Measurements from ENCODE around the gene IBA57. TPM values are rescaled to one million over a fixed set of nuclear protein-coding genes. Genes with fewer than 3 reads are reported as not detected.

IBA57 gene
- 6.3 TPM for polyA plus RNA-seq (2012; ENCODE audit: insufficient read length, low read depth)

GRCh38 chr1:228165372-228166169 is at the start of gene IBA57:
Gene IBA57, plus strand, starts transcription at chr1:228165804. Its CDS starts 13 bp downstream, at chr1:228165817.
- TF ChIP-seq REST (IDR thresholded peaks at IDR 0.05; ENCODE audit: insufficient read depth in 1 of 2, low read depth in 2 of 2, low read length in 2 of 2) (peak in 1 of 2 experiments; percentile 65; a peak in 1 of 4 replicates), FOXP2 (optimal IDR thresholded peaks at IDR 0.05; ENCODE audit: borderline replicate concordance, extremely low read depth, extremely low read length, insufficient read depth) (no peak), POLR2AphosphoS5 (IDR thresholded peaks at IDR 0.05; ENCODE audit: low read depth, low read length) (peak; percentile 89), TAF1 (IDR thresholded peaks at IDR 0.05; ENCODE audit: borderline replicate concordance, insufficient read depth, low read length) (peak; percentile 90), SIN3A (IDR thresholded peaks at IDR 0.05; ENCODE audit: borderline replicate concordance, insufficient read depth, low read length) (no peak; the same call in 1 of the 2 replicates)

- TF ChIP-seq TAF1 (IDR thresholded peaks at IDR 0.05; ENCODE audit: borderline replicate concordance, insufficient read depth, low read length), result no peak
- TF ChIP-seq FOXP2 (optimal IDR thresholded peaks at IDR 0.05; ENCODE audit: borderline replicate concordance, extremely low read depth, extremely low read length, insufficient read depth), result no peak
- TF ChIP-seq SIN3A (IDR thresholded peaks at IDR 0.05; ENCODE audit: borderline replicate concordance, insufficient read depth, low read length), result no peak
These were observed 48.3 kb upstream of the IBA57 start for GRCh38 chr1:228117335-228117734.

DNA sequence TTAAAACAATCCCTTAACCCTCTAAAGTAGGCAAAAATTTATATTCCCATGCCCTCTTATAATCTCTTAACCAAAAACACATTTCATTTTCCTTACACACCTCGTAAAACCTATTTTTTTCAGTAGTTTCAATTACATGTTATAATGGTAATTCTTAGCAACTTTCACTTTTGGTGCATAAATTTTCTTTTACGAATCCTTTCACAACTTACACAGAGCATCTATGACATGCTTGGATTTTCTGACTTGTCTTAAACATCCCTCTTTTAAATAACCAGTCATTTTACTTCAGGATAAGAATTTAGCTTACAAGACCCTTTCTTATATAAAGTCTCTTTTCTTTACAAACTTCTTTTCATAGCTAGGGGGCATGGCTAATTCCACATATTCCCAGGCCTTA is 47.6 kb upstream of the IBA57 start:
- TF ChIP-seq SIN3A (IDR thresholded peaks at IDR 0.05; ENCODE audit: borderline replicate concordance, insufficient read depth, low read length) (no peak), POLR2AphosphoS5 (IDR thresholded peaks at IDR 0.05; ENCODE audit: low read depth, low read length) (no peak), TAF1 (IDR thresholded peaks at IDR 0.05; ENCODE audit: borderline replicate concordance, insufficient read depth, low read length) (no peak), FOXP2 (optimal IDR thresholded peaks at IDR 0.05; ENCODE audit: borderline replicate concordance, extremely low read depth, extremely low read length, insufficient read depth) (no peak), REST (IDR thresholded peaks at IDR 0.05; ENCODE audit: insufficient read depth in 1 of 2, low read depth in 2 of 2, low read length in 2 of 2) (no peak)

GRCh38 chr1:228120351-228120750 is 45.3 kb upstream of the IBA57 start:
- no peak for TF ChIP-seq SIN3A (IDR thresholded peaks at IDR 0.05; ENCODE audit: borderline replicate concordance, insufficient read depth, low read length)
- no peak for TF ChIP-seq FOXP2 (optimal IDR thresholded peaks at IDR 0.05; ENCODE audit: borderline replicate concordance, extremely low read depth, extremely low read length, insufficient read depth)
- no peak for TF ChIP-seq TAF1 (IDR thresholded peaks at IDR 0.05; ENCODE audit: borderline replicate concordance, insufficient read depth, low read length)
- no peak for TF ChIP-seq REST (IDR thresholded peaks at IDR 0.05; ENCODE audit: insufficient read depth in 1 of 2, low read depth in 2 of 2, low read length in 2 of 2)
- TF ChIP-seq POLR2AphosphoS5 (IDR thresholded peaks at IDR 0.05; ENCODE audit: low read depth, low read length), result no peak

DNA sequence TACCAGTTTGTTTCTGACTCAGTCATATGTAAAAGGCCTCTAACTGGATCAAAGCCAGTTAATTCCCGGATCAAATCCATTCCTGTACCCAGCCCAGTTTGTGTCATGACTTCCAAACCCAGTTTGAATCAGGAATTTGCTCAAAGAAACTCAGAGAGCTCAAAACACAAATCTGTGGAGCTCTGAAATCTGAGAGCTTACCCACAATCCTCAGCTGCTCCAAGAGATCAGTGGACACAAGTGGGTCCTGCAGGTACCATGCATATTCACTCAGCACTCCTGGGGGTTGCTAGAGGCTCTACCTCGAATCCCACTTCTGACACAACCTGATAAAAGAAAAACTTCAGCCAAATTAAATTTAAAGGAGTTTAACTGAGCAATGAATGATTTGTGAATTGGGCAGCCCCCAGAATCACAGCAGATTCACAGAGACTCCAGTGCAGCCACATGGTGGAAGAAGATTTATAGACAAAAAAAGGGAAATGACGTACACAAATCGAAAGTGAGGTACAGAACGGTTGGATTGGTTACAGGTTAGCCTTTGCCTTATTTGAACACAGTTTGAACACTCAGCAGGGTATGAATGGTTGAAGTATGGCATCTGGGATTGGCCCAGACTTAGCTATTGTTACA is 44.6 kb upstream of the IBA57 start:
- no peak for TF ChIP-seq REST (IDR thresholded peaks at IDR 0.05; ENCODE audit: insufficient read depth in 1 of 2, low read depth in 2 of 2, low read length in 2 of 2)
- no peak for TF ChIP-seq SIN3A (IDR thresholded peaks at IDR 0.05; ENCODE audit: borderline replicate concordance, insufficient read depth, low read length)
- TF ChIP-seq POLR2AphosphoS5 (IDR thresholded peaks at IDR 0.05; ENCODE audit: low read depth, low read length), result no peak

Measured in PFSK-1 (cell line).